Endothelial cell (in vitro differentiated cells): ENCODE measurements around the gene MED22. TPM values are rescaled to one million over a fixed set of nuclear protein-coding genes. Genes with fewer than 3 reads are reported as not detected.
"Not testable (repeated sequence)": the region's sequence is repeated elsewhere in the genome, so short reads cannot be mapped to it uniquely, and the experiment has no call there.

Source experiments
- DNase-seq: peaks from one replicate; pipeline ENCODE4 v3.0.0; 2021; ENCODE audit warnings: low spot score
- H3K27ac Mint-ChIP-seq: one replicate; pipeline ENCODE4 v1.8.0; 2021; ENCODE audit warnings: mixed read lengths, inconsistent platforms; ENCODE audit not compliant: unreplicated experiment
- H3K27me3 Mint-ChIP-seq: one replicate; pipeline ENCODE4 v1.8.0; 2021; ENCODE audit warnings: mild to moderate bottlenecking, moderate library complexity, mixed read lengths, inconsistent platforms; ENCODE audit not compliant: unreplicated experiment
- H3K36me3 Mint-ChIP-seq: one replicate; pipeline ENCODE4 v1.8.0; 2021; ENCODE audit warnings: mild to moderate bottlenecking, low read depth, mixed read lengths, inconsistent platforms; ENCODE audit not compliant: unreplicated experiment
- H3K4me1 Mint-ChIP-seq: one replicate; pipeline ENCODE4 v1.8.0; 2021; ENCODE audit warnings: mild to moderate bottlenecking, mixed read lengths, inconsistent platforms; ENCODE audit not compliant: unreplicated experiment
- H3K4me3 Mint-ChIP-seq: one replicate; pipeline ENCODE4 v1.8.0; 2021; ENCODE audit warnings: mild to moderate bottlenecking, mixed read lengths, inconsistent platforms; ENCODE audit not compliant: unreplicated experiment
- H3K9me3 Mint-ChIP-seq: one replicate; pipeline ENCODE4 v1.8.0; 2021; ENCODE audit warnings: mixed read lengths, inconsistent platforms; ENCODE audit not compliant: unreplicated experiment
- CTCF ChIP-seq: fragments of 200-600 bp; sonication (generic); IDR thresholded peaks from one replicate; pipeline ENCODE4 v1.5.0; 2021; ENCODE audit warnings: antibody characterized with exemption; ENCODE audit not compliant: unreplicated experiment
- total RNA-seq: library from RNA; stranded (reverse); fragmentation: NEBNext Ultra II Directional; extraction: Animal tissue kit (Norgen Biotek cat#: 25700); gene quantifications from one replicate; pipeline ENCODE4 v1.2.1, GENCODE V29; 2021; ENCODE audit not compliant: unreplicated experiment

MED22 gene
- total RNA-seq, 1 donor from 2014 or later, result 32.9 TPM

- peaks cover 4% of the 10 kb centered on the region for H3K9me3 Mint-ChIP-seq
- peaks cover 8% of the 10 kb centered on the region for H3K27me3 Mint-ChIP-seq
- H3K4me3 Mint-ChIP-seq, result no peak overlapping the region
- H3K27ac Mint-ChIP-seq, result peak overlapping the region; percentile 67
- peaks cover 3% of the 10 kb centered on the region for H3K4me1 Mint-ChIP-seq
- DNase-seq, result no peak
- H3K36me3 Mint-ChIP-seq, result peaks cover 5% of the 10 kb centered on the region
- no peak for TF ChIP-seq CTCF
Observed at GRCh38 chr9:133321411-133321935, 26.5 kb downstream of the MED22 start.

GRCh38 chr9:133320421-133320881 lies 27.5 kb downstream of the MED22 start:
- Mint-ChIP-seq H3K4me1 (peaks cover 3% of the 10 kb centered on the region), H3K36me3 (peaks cover 5% of the 10 kb centered on the region), H3K27ac (no peak overlapping the region), H3K27me3 (peaks cover 8% of the 10 kb centered on the region), H3K9me3 (peaks cover 4% of the 10 kb centered on the region), H3K4me3 (no peak overlapping the region)
- TF ChIP-seq CTCF, result no peak
- no peak for DNase-seq

GRCh38 chr9:133317551-133317950 lies 30.4 kb downstream of the MED22 start:
- H3K27me3 Mint-ChIP-seq, H3K4me3 Mint-ChIP-seq, H3K4me1 Mint-ChIP-seq, DNase-seq, H3K27ac Mint-ChIP-seq, H3K36me3 Mint-ChIP-seq, H3K9me3 Mint-ChIP-seq: not testable (repeated sequence)

- Mint-ChIP-seq H3K9me3 (no peaks in the 10 kb centered on the region), H3K27ac (no peak overlapping the region), H3K36me3 (no peaks in the 10 kb centered on the region), H3K4me3 (no peak overlapping the region), H3K27me3 (peaks cover 3% of the 10 kb centered on the region), H3K4me1 (no peaks in the 10 kb centered on the region)
- DNase-seq, result no peak
- no peak for TF ChIP-seq CTCF
Observed at GRCh38 chr9:133315997-133316396, 31.9 kb downstream of the MED22 start.

- peaks cover 2% of the 10 kb centered on the region for H3K27me3 Mint-ChIP-seq
- no peaks in the 10 kb centered on the region for H3K4me1 Mint-ChIP-seq
- DNase-seq, result no peak
- peaks cover 5% of the 10 kb centered on the region for H3K9me3 Mint-ChIP-seq
- no peak for TF ChIP-seq CTCF
- H3K36me3 Mint-ChIP-seq, result no peaks in the 10 kb centered on the region
- H3K27ac Mint-ChIP-seq, result no peak overlapping the region
- no peak overlapping the region for H3K4me3 Mint-ChIP-seq
Observed at GRCh38 chr9:133309608-133310007, 38.3 kb downstream of the MED22 start.
